Stimulated activated naive B cell treated with anti-CD40 and anti-IgM and Interleukin-4, amounts not matched to agents 10 μg/mL and 1 μg/mL and 100 μg/mL, for 72 hours (primary cell): Measurements from ENCODE around the gene CDON.

Experiments
- ATAC-seq, 2 donors: fragments of 150-1000 bp; cut with Tn5 transposase; replicated peaks; 2 replicates each; pipeline ENCODE4 v1.10.0; 2021; ENCODE audit warnings: moderate library complexity in 1 of 2
- DNase-seq: peaks from one replicate; pipeline ENCODE4 v3.0.0; 2021
- H3K27ac Mint-ChIP-seq: one replicate; pipeline ENCODE4 v1.8.0; 2022; ENCODE audit warnings: mild to moderate bottlenecking, mixed read lengths
- H3K27me3 Mint-ChIP-seq, 2 donors: one replicate each; pipeline ENCODE4 v1.8.0; 2022; ENCODE audit warnings: mixed read lengths in 2 of 2
- H3K36me3 Mint-ChIP-seq, 2 donors: one replicate each; pipeline ENCODE4 v1.8.0; 2022; ENCODE audit warnings: mixed read lengths in 2 of 2, mild to moderate bottlenecking in 1 of 2
- H3K4me1 Mint-ChIP-seq, 2 donors: one replicate each; pipeline ENCODE4 v1.8.0; 2022; ENCODE audit warnings: mixed read lengths in 2 of 2, mild to moderate bottlenecking in 1 of 2
- H3K4me3 Mint-ChIP-seq, 2 donors: one replicate each; pipeline ENCODE4 v1.8.0; 2022; ENCODE audit warnings: mild to moderate bottlenecking in 2 of 2, mixed read lengths in 2 of 2, moderate library complexity in 1 of 2
- H3K9me3 Mint-ChIP-seq, 2 donors: one replicate each; pipeline ENCODE4 v1.8.0; 2022; ENCODE audit warnings: mixed read lengths in 2 of 2, mild to moderate bottlenecking in 1 of 2

The CDON gene

GRCh38 chr11:126072801-126073594 lies 10.3 kb upstream of the CDON start:
- H3K27ac Mint-ChIP-seq, result no peak overlapping the region
- no peak for DNase-seq
- H3K9me3 Mint-ChIP-seq, result peaks cover 0 to 1% of the 10 kb centered on the region in 2 donors
- H3K4me3 Mint-ChIP-seq, result no peak overlapping the region
- ATAC-seq, result no peak
- H3K4me1 Mint-ChIP-seq, result no peaks in the 10 kb centered on the region
- H3K36me3 Mint-ChIP-seq, result no peaks in the 10 kb centered on the region
- peaks cover 14 to 25% of the 10 kb centered on the region in 2 donors for H3K27me3 Mint-ChIP-seq

DNA sequence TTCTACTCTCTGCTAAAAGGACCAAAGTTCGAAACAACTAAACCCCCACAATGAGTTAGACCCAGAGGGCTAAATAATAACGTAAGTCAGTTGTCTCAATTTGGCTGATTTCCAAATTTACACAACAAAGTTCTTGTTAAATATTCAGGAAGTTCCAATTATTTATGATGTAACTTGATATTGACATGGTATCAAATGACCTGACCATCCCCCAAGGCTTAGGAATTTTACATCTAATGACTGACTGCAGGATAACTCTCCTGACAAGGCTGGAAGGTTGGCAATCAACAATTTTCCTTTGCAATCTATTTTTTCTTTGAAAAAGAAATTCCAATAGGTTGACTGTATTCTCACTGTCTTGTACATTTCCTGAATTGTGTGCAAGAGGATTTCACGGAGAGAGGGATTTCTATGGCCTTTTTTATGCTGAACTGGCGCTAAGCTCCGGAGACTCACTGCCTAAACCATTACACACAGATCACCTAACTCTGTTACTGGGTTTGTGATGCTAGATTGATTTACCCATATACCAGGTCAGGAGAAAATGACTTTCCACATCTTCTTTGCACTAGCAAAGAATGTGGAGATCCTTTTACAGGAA lies 9.6 kb upstream of the CDON start:
- Mint-ChIP-seq H3K9me3 (peaks cover 0 to 1% of the 10 kb centered on the region in 2 donors), H3K4me1 (no peaks in the 10 kb centered on the region), H3K36me3 (no peaks in the 10 kb centered on the region), H3K27me3 (peaks cover 20 to 31% of the 10 kb centered on the region in 2 donors), H3K4me3 (no peak overlapping the region), H3K27ac (no peak overlapping the region)
- ATAC-seq (no peak), DNase-seq (no peak)

GRCh38 chr11:126063507-126063852 lies 814 bp upstream of the CDON start:
- Mint-ChIP-seq H3K4me3 (peak overlapping the region; percentile 86 to 87), H3K27me3 (peaks cover 41 to 53% of the 10 kb centered on the region in 2 donors), H3K27ac (no peak overlapping the region), H3K9me3 (peaks cover 0 to 6% of the 10 kb centered on the region in 2 donors), H3K36me3 (no peaks in the 10 kb centered on the region), H3K4me1 (peaks cover 2 to 8% of the 10 kb centered on the region in 2 donors)
- DNase-seq, result no peak
- ATAC-seq, result no peak

DNA sequence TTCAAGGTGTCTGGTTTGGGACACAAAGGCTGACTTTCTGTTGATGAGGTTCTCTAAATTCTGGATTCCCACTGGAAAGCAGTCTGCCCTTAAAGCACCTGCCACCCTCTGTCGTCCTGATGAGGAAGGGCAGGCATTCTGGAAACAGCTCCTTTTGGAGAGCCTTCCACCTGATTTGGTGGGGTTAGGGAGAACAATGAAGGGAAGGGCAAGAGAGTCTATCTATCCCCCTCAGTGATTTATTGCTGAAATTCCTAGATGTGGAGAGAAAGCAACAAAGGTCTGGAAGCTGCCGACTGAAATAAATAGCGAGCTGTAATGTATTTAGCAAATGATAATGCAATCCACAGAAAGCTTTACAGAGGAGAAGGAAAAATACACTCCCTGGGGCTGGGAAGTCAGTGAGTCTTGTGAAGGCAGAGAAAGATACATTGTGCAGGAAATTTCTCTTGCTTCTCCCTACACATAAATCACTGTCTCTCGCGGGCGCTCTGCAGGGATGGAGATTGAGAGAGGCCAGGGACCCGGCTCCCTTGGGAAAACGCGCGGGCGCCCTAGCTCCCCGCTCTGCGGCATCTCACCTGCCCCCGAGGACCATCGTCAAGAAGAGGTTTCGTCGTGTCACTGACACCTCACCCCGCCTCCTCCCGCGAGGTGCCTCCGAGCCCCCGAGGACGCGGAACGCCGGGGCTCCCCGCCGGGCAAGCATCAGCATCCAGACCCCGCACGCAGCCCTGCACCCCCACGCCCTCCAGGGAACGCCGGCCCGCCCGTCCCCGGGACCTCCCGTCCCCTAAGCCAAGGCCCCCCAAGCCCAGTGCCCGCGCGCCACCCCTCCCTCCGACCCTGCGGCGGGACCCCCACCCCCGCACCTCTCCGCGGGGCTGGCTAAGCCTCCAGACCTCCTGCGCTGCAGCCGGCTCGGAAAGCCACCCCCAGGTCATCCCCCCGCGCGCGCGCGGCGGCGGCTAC lies 673 bp downstream of the CDON start:
- peak overlapping the region; percentile 86 to 87 for H3K4me3 Mint-ChIP-seq
- DNase-seq, result peak; percentile 15

DNA sequence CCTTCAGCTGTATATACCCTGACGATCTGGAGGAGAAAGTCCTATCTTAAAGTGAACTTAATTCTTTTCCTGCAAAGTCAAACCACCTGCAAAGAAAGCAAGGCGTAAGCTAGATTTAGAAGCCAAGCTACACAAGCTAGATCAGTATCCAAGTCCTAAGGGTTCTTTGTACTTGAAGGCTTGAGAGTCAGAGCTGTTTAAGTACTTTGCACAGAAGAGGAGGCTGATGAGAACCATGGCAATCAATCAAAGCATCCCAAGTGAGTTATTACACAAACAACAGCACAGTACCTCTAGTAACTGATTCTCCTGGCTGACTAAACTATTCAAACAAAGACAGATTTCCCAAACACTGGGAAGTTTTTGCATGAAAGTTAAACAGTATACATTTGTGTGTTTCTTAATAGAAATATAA lies 1.9 kb downstream of the CDON start:
- Mint-ChIP-seq H3K36me3 (no peaks in the 10 kb centered on the region), H3K4me1 (peaks cover 2 to 8% of the 10 kb centered on the region in 2 donors)
- no peak for ATAC-seq

More for the DNA sequence above, 673 bp downstream of the CDON start:
- H3K4me1 Mint-ChIP-seq, result peaks cover 2 to 8% of the 10 kb centered on the region in 2 donors
- H3K27me3 Mint-ChIP-seq, result peaks cover 42 to 50% of the 10 kb centered on the region in 2 donors
- H3K9me3 Mint-ChIP-seq, result peaks cover 0 to 6% of the 10 kb centered on the region in 2 donors
- H3K36me3 Mint-ChIP-seq, result no peaks in the 10 kb centered on the region
- H3K27ac Mint-ChIP-seq, result peak overlapping the region; percentile 84
- ATAC-seq, result no peak

DNA sequence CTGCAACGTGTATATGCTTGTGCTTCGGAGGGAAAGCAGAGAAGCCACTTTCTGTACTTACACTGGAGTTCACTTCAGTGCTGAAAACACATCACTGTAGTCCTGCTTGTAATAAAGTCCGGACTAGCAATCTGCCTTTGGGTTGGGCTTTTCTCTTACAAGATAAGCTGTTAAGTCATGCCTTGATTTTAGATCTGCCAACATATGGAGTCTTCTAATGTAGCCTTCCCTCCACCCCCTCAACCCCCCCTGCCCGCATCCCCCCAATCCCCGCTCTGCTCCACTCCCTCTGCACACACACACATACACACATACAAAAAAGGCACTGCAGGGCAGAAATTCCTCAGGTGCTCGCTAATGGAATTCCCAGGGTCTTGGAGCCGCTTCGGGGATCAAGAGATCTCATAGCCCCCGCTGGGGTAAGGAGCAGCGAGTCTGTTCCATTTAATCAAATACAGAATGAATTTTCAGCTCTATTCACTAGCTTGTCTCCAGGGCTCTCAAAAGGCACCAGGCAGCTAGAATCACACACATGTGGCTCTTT lies 3.4 kb downstream of the CDON start:
- Mint-ChIP-seq H3K27ac (no peak overlapping the region), H3K9me3 (no peaks in the 10 kb centered on the region), H3K4me3 (no peak overlapping the region), H3K36me3 (no peaks in the 10 kb centered on the region), H3K27me3 (peaks cover 46 to 47% of the 10 kb centered on the region in 2 donors), H3K4me1 (peaks cover 2 to 8% of the 10 kb centered on the region in 2 donors)
- DNase-seq, result no peak
- no peak for ATAC-seq

More for the DNA sequence above, 1.9 kb downstream of the CDON start:
- DNase-seq, result no peak
- Mint-ChIP-seq H3K4me3 (no peak overlapping the region), H3K9me3 (peaks cover 0 to 5% of the 10 kb centered on the region in 2 donors), H3K27me3 (peaks cover 39 to 44% of the 10 kb centered on the region in 2 donors), H3K27ac (no peak overlapping the region)

DNA sequence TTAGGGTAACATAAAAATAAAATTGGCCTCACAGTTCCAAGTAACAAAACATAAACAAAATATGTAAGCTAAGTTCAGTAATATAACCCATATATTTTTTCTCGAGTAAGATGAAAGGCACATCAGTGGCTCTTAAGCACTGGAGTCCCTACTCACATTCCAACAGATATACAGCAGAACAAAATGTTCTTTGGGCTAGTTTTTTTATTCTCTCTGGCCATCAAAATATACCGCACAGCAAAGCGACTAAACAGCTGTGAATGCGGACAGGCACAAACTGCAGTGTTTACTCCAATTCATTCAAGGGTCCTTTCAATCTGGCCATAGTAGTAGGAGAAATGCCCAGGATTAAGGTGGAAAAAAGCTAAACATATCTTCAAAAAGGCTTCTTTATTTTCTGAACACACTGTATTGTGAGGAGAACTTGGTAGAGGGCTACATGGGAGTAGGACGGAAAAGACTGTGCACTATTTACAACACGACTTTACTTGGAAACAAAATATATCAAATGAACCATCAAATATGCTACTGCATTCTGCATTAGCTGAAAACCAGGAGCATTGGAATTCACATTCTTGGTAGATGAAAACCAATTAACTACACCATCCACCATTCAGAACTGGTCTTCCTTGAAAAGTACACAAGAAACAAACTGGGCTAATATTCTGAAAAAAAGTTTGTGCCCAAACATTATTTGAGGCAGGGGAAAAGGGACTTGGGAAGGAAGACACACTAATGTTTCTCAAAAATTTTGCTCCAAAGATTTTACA lies 4.4 kb downstream of the CDON start:
- Mint-ChIP-seq H3K4me1 (peaks cover 2 to 8% of the 10 kb centered on the region in 2 donors), H3K27ac (no peak overlapping the region), H3K36me3 (no peaks in the 10 kb centered on the region), H3K9me3 (no peaks in the 10 kb centered on the region), H3K4me3 (no peak overlapping the region), H3K27me3 (peaks cover 45 to 48% of the 10 kb centered on the region in 2 donors)
- no peak for ATAC-seq
- DNase-seq, result no peak

DNA sequence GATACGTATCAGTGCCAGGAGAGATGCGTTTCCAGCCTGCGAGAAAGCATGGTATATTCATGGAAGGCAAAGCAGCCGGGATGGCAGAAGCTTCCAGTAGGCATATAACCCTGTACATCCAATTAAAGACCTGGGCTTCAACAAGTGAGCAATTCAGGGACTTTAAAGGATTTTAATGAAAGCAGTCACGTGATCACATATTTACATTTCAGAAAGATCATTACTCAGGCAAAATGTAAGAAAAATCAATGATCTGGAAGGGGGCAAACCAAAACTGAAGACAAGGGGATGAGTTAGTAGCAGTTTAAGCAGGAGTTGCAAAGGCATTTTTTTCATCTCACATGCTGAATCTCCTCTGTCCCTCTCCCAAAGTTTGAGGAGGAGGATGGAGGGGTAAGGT lies 7.8 kb downstream of the CDON start:
- Mint-ChIP-seq H3K27me3 (peaks cover 27 to 33% of the 10 kb centered on the region in 2 donors), H3K4me1 (no peaks in the 10 kb centered on the region), H3K27ac (no peak overlapping the region), H3K36me3 (no peaks in the 10 kb centered on the region), H3K9me3 (no peaks in the 10 kb centered on the region), H3K4me3 (no peak overlapping the region)
- DNase-seq (no peak), ATAC-seq (no peak)

- Mint-ChIP-seq H3K36me3 (no peaks in the 10 kb centered on the region), H3K9me3 (no peaks in the 10 kb centered on the region), H3K4me3 (no peak overlapping the region), H3K4me1 (no peaks in the 10 kb centered on the region), H3K27ac (no peak overlapping the region), H3K27me3 (peaks cover 27 to 31% of the 10 kb centered on the region in 2 donors)
- no peak for DNase-seq
- ATAC-seq, result no peak
Measured at GRCh38 chr11:126054408-126054807, 8.3 kb downstream of the CDON start.

- ATAC-seq (no peak), DNase-seq (no peak)
- H3K4me3 Mint-ChIP-seq, result no peak overlapping the region
- H3K27me3 Mint-ChIP-seq, result peaks cover 26 to 29% of the 10 kb centered on the region in 2 donors
- no peaks in the 10 kb centered on the region for H3K4me1 Mint-ChIP-seq
- no peaks in the 10 kb centered on the region for H3K36me3 Mint-ChIP-seq
- no peak overlapping the region for H3K27ac Mint-ChIP-seq
- H3K9me3 Mint-ChIP-seq, result no peaks in the 10 kb centered on the region
Measured at GRCh38 chr11:126053415-126054286, 9.0 kb downstream of the CDON start.

DNA sequence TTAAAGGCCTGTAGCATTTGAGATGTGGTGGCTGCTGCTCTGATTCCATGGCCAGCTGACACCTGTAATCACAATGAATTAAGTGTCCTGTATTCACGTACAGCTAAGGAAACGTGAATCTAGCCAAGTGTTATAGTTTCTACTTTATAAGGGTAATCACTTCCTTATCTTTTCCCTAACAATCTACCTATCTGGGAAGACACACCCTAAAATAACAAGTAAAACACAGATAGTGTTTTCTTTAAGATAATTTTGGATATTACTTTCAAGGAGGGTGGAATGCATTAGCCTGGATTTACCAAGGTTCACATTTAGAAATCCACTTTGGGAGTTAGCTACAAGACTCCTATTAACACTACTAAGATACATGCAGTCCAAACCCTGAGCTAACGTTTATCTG lies 11.5 kb downstream of the CDON start:
- DNase-seq (no peak), ATAC-seq (no peak)
- Mint-ChIP-seq H3K4me1 (no peaks in the 10 kb centered on the region), H3K4me3 (no peak overlapping the region), H3K27me3 (peaks cover 18 to 22% of the 10 kb centered on the region in 2 donors), H3K9me3 (no peaks in the 10 kb centered on the region), H3K36me3 (no peaks in the 10 kb centered on the region), H3K27ac (no peak overlapping the region)

- no peak for ATAC-seq
Measured at GRCh38 chr11:126049159-126049558, 13.5 kb downstream of the CDON start.

DNA sequence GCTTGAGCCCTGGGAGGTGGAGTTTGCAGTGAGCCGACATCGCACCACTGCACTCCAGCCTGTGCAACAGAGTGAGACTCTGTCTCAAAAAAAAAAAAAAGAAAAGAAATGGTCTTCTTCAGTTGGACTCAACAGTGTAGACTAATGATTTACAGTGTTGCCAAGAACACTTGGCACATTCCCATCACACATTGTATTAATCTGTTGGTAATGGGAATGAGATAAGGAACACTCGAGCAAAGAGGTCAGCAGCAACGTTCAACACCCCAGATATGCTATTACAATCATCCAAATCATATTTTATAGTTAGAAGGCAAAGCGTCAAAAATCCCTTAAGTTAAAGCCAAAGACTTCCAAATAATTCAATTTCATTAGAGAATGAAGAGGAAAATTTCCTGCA lies 14.5 kb downstream of the CDON start:
- ATAC-seq (no peak), DNase-seq (no peak)
- H3K4me3 Mint-ChIP-seq, result no peak overlapping the region
- H3K27me3 Mint-ChIP-seq, result peaks cover 7 to 9% of the 10 kb centered on the region in 2 donors
- no peaks in the 10 kb centered on the region for H3K36me3 Mint-ChIP-seq
- no peaks in the 10 kb centered on the region for H3K4me1 Mint-ChIP-seq
- no peaks in the 10 kb centered on the region for H3K9me3 Mint-ChIP-seq
- no peak overlapping the region for H3K27ac Mint-ChIP-seq

More at GRCh38 chr11:126049159-126049558, 13.5 kb downstream of the CDON start:
- Mint-ChIP-seq H3K27me3 (peaks cover 5 to 7% of the 10 kb centered on the region in 2 donors), H3K27ac (no peak overlapping the region), H3K9me3 (no peaks in the 10 kb centered on the region), H3K4me3 (no peak overlapping the region), H3K4me1 (no peaks in the 10 kb centered on the region), H3K36me3 (no peaks in the 10 kb centered on the region)
- DNase-seq, result no peak
